LoVo (cell line): Measurements from ENCODE around the gene TNNT3.

Experiments
- DNase-seq: peaks from one replicate; pipeline ENCODE4 v3.0.0-alpha.2; 2016; ENCODE audit warnings: low spot score

Gene TNNT3

DNA sequence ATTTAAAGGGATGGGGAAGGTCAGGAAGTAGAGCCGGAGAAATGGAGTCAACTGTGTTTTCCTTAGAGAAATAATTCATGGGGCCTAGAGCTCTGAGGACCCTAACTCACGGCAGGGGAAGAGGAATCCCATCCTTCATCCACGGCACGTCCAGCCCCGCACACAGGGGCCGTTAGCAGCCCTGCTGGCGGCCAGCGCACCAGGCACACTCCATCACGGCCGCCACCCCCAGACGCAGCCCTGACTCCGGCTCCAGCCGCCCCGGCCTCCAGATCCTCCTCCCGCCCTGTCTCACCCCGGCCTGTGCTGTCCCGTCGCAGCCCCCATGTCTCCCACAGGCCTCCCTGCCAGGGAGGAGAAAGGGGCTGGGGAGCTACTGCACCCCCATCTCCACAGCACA lies 38.9 kb downstream of the TNNT3 start:
- no peak for DNase-seq

DNA sequence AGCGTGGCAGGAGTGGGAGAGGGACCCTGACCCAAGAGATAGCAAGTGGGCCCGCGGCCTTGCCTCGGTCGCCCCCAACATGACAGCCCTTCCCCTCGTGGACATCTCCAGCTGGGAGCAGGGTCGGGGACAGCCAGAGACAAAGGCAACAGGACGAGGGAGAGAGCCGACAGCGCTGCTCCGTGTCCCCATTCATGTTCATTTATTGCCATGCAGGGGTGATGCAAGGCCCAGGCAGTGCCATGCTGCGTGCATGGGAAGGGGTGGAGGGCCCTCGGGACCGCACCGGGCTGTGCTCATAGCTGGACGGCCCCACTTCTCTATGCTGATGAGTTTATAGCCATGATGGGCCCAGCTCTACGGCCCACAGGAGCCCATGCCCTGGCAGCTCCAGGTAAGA lies 40.3 kb downstream of the TNNT3 start:
- no peak for DNase-seq

DNA sequence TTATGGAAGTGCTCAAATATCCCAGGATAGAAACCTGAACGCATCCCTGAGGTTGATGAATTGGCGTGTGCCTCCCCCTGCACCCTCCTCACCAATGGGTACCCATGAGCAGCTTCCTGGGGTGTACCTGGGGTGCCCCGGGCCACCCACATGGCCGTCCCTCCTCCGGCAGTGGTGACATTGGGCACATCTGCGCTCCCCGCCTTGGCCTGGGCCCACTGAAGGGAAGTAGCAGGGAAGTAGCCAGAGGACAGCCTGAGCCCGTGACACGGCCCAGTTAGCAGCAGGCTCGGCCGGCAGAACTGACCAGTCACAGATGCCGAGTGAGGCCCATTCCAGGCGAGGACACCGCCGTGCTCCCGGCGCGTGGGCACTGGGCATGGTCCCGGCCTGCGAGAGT lies 44.4 kb downstream of the TNNT3 start:
- DNase-seq, result no peak

DNA sequence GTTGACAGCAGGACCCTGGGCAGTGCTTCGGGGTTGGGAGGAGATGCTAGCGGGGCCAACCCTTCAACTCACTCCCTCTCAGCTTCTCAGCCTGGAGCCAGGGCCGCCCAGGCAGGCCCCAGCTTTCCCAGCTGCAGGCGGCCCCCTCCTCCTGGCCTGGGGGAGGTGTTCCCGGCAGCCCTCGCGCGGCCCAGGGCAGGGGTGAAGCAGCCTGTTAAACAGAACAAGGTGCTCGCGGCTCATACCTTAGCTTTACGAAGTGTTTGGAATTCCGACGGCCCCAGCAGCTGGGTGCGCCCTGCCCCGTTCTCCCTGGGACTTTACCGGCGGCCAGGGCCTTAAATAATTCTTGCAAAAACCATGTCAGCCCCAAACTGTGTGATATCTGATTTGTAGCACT lies 44.8 kb downstream of the TNNT3 start:
- DNase-seq, result no peak

DNA sequence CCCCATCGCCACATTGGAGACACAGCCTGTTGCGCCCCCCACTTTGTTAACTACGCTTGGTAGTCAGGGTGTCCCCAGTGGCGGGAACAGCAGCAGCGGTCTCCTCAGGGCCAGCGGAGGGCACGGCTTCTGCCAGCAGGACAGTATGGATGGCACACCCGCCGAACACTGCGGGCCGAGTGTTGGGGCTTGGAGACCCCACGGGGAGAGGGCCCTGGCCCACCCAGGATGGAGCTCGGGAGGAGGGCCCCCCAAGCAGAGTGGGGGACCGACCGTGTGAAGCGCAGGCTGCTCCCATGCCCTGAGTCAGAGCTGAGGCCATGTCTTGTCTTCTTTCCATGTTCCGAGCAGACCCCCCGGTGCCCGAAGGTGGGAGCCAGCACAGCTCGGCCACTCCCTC lies 45.5 kb downstream of the TNNT3 start:
- DNase-seq, result no peak

DNA sequence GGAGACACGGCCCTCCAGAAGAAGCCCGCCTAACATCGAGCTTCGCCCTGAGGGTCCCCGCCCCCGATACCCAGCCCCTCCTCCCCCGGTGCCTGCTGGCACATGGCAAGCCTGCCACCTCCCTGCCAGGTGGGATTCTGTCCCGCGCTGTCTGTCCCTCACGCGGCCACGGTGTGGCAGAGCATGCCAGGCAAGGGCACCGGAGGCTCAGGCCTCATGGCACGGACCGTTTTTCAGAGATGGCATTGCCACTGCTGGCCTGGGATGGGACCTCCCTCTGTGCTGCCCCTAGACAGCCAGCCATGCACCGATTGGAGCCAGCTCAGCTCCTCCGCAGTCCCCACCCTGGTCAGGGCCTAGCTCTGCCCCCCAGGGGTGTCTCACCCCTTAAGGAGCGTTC lies 47.0 kb downstream of the TNNT3 start:
- DNase-seq, result no peak

DNA sequence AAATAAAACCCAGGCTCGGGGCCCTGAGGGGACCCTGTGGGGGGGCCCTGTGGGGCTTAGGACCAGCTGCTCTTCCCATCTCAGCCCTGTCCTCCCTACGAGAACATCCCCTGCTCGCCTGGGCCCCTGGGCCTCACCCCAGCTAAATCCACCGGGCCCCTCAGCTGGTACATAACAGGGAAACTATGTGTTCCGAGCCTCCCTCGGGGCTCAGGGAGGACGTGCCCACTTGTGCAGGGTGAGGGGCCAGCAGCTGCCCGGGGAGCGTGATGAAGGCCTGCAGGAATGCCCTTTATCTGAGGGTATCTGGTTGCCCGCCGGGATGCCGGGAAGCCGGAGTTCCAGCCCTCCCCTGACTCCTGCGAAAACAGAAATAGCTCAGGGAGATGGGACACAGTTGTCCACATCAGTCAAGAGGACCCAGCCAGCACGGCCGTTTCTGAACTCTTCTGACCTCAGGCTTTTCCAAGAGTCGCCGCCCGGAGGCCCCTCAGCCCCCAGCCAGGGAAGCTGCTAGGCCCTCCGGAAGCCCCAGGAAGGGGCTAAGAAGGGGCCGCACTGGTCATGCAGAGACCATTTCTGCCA lies 48.2 kb downstream of the TNNT3 start:
- no peak for DNase-seq

DNA sequence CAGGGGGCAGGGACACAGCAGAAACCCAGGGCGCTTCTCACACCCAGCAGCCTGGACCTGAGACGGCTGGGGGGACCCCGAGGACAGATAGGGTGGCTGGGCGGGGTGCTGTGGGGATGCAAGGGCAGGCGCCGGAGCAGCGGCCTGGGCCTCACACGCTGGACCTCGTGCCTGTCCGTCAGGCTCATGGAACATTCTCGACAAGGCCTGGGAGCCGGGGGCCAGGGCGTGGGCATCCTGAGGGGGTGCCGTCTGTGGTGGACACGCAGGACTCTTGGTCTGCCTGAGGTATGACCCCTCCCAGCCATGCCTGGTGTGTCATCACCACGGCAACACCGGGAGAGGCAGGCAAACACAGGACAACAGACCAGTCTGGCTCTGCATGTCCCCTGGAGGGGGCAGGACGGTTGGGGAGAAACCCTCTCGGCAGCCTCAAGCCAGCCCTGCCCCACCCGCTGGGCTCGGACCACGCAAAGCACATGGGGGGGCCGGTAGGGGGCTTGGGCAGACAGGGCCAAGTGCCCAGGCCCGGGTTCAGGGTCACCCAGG lies 49.0 kb downstream of the TNNT3 start:
- DNase-seq, result no peak

DNA sequence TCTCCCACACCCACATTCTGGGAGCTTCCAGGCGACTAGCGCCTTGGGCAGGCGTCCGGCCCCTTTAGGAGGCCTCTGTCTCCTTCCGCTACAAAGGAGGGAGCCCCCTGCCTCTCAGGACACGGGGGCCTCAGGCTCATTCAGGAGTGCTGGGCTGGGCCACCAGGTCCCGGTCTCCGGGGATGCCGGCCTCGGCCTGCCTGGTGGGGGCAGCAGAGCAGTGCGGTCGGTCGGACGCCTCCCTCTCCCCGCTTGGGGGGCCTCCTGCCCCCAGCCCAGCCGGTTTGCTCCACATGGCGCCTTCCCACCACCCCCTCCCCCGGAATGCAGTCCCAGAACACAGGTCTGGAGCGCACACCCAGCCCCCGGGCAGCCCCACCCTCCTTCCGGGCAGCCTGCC lies 49.5 kb downstream of the TNNT3 start:
- no peak for DNase-seq

DNA sequence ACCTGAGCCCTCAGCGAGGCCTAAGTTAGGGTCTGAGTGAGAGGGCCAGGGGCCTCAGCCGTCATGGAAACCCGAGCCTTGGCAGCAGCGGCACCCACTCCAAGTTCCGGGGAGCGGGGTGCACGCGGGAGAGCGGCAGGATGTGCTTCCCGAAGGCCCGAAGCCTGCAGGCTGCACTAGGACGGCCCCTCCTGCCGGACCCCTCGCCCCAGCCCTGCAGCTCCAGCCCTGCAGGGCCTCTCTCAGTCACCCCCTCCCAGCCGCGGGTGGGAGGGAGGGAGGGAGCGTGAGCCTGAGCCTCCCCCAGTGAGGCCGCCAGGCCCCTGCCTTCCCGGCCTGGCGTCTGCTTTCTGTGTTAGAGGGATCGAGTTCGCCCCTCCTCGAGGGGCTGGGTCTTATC lies 50.3 kb downstream of the TNNT3 start:
- no peak for DNase-seq

DNA sequence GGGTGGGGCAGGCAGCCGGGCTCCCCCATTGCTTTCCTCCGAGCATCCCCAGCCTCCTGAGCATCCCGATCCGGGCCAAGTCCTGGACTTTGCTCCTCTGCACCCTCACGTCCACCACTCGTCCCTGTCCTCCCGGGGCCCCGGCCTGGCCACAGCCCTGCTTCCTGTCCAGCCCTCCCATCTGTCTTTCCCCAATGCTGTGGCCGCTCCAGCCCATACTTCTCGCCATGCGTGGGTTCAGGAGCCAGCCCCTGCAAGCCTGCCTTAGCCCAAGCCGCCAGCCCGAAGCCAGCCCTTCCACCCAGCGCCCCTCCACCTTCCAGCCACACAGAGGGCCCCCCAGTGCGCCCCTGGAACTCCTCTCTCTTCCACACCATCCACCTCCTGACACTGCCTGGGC lies 51.5 kb downstream of the TNNT3 start:
- DNase-seq, result no peak

DNA sequence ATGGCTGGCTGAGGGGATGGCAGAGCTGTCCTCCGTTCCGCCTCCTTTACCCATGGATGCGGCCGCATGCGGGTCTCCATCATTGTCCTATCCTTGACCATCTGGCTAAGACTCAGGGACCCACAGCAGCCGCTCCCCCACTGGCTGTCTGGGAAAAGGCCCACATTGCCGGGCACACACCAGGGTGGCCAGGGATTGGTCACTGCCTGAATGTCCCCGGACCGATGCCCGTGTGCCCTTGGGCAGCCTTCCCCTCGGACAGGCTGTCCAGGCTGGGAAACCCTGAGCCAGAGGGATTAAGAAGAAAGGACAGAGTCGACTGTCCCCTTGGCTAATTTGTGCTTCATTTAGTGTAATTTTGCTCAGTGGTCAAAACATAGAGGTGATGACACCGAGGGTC lies 55.7 kb downstream of the TNNT3 start:
- DNase-seq, result no peak

DNA sequence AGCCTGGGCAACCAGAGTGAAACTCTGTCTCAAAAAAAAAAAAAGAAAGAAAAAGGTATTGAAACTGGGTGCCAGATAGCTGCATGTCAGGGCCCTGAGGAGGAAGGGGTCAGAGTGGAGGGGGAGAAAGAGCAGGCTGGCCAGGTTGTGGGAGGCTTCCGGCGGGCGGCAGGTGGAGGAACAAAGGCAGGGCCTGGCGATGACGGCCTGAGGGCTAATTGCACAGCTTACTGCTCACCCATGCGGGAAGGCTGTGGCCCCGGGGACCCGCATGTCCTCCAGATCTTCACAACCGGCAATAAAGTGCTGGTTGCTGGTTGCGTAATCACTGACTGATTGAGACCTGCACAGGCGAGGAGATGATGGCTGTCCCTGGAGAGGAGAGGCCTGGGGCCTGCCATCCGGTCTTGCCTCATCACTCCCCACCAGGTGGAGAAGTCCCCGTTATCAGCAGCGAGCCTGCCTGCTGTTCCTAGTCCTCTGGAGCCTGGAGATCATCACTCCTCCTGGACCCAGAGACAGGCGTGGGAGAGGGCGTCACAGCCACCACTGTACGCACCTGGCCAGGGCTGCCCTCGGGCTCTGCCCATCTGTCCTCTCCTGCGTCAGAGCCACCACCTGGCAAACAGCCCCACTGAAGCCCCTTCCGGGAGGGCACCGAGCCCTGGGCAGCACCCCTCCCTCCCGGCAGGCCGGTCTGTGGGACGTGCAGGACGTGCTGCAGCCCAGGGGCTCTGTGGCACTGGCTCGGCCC lies 59.4 kb downstream of the TNNT3 start:
- no peak for DNase-seq

DNA sequence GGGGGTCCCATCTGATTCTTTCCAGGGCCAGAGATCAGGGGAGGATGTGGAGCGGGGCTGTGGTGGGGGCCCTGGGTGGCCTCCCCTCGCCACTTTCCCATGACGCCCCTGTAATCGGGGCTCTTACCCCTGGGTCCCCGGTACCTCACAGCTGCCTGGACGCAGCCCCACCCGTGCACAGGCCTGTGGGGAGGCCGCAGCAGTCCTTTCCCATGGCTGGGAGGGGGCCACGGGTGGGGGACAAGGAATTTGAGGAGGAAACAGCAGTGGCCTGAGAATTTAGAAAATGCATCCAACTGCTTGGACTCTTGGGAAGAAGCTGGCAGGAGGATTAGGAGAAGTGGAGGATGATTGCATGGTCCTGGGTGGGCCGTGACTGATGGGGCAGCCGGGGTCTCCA lies 60.1 kb downstream of the TNNT3 start:
- DNase-seq, result no peak

DNA sequence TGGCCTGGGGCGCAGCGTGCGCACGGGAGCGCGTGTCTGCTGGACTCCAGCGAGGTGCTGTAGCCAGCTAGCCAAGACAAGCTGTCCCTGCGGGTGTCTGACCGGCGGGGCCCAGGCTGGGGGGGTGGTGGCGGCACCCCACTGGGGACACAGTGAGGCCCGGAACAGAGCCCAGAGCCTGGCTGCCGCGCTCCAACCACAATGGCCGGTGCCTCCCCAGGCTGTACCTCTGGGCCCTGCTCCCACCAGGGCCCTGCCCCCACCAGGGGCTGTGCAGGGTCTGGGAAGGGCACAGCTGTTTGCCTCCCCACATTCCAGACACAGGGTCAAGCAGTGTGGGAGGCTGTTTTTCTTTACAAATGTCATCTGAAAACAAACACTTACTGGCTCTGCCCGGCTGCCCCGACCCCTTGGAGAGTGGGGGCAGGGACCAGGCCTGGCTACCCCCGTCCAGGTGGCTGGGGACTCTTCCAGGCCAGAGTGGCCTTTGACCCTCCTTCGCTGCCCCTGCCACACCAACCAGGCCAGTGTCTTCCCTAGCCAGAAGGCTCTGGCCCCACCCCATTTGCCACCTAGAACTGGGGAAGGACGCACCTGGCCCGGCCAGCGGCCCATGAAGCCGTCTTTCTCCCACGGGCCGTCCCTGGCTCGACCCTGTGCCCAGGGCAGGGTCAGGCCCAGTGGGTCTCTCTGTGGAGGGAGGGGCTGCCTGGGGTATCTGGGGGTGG lies 63.5 kb downstream of the TNNT3 start:
- no peak for DNase-seq

DNA sequence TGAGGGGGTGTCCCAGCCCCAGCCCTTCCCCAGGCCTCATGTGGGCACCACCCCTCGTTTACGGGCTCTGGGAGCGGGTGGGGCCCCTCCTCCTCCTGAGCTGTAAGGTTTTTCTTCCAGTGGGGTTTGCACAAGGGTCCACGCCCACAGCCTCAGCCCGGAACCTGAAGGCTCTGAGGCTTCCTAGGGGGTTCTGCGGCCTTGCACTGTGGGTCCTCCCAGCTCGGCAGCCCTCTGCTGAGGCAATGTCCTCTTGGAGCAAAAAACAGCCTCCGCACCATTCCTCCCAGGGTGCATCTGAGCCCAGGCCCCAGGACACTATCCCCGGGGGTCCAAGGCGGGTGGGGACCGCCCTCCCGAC lies 64.1 kb downstream of the TNNT3 start:
- no peak for DNase-seq

DNA sequence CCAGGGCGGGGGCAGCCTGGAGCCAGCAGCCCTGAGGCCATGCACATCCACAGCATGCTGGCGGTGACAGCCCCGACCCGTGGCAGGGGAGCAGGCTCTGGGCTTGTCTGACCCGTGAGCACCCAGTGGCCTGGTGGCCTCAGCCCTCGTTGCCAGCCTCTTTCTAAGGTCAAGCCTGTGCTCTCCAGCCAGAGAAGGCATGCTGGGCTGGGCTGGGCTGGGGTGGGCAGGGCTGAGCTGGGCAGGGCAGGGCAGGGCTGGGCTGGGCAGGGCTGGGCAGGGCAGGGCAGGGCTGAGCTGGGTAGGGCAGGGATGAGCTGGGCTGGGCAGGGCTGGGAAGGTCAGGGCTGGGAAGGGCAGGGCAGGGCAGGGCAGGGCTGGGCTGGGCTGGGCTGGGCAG lies 67.5 kb downstream of the TNNT3 start:
- no peak for DNase-seq

DNA sequence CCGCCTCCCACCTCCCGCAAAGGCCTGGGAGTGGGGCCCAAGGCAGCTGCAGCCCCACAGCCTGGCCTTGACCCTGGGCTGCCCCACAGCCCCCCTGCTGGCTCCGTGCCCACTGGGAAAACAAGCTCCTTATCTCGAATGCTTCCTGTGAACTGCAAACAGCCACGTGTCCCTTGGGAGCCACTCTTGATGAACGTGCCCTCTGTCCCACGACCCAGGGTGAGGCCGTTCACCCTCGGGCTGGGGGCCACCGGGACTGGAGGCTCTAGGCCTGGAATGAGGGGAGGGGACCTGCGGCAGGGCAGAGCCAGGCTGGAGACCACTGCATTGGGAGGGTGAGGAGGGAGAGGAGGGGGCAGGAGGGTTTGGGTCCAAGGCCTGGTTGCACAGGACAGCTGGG lies 68.7 kb downstream of the TNNT3 start:
- DNase-seq, result no peak
